Measurements from ENCODE around the gene NES. TPM values are rescaled to one million over a fixed set of nuclear protein-coding genes. Genes with fewer than 3 reads are reported as not detected.

Gene NES
- total and polyA plus RNA-seq, 2 experiments from 2014 or later, result 3.6 to 13.8 TPM

DNA sequence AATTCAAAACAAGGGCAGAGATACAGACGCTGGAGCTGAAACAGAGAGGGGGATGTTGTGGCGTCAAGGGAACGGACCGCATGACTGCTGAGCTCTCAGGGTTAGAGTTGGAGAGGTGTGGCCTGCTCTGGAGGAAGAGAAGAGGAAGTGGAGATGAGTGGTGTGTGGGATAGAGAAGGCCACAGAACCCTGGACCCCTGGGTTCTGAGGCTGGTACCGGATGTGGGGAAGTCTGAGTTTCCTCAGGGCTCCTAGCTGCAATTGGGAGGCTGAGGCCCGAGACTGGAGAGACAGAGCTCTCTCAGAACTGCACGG is 33.5 kb downstream of the NES start:
- Histone ChIP-seq H3K9me3 (ENCODE audit: low read depth) (no peaks in the 10 kb centered on the region), H3K4me3 (no peak overlapping the region), H3K36me3 (replicated peaks; ENCODE audit: insufficient read depth, low read depth) (no peaks in the 10 kb centered on the region), H4K20me1 (ENCODE audit: insufficient read depth, poor library complexity, severe bottlenecking) (no peaks in the 10 kb centered on the region), H3K27ac (no peak overlapping the region), H3K4me2 (no peak overlapping the region), H2AFZ (no peak overlapping the region), H3K9me2 (replicated peaks; ENCODE audit: insufficient read depth) (no peaks in the 10 kb centered on the region), H3K4me1 (ENCODE audit: insufficient read depth) (peaks cover 7% of the 10 kb centered on the region), H3K27me3 (peaks cover 94% of the 10 kb centered on the region), H3K79me2 (no peaks in the 10 kb centered on the region)
- WGBS (ENCODE audit: low lambda C conversion rate, missing lambda C conversion rate), result 84% methylated on average over 7 of the region's 7 CpGs
- TF ChIP-seq EZH2phosphoT487 (IDR thresholded peaks at IDR 0.05; ENCODE audit: low read depth, severe bottlenecking, unreplicated experiment) (no peak), CTCF (IDR thresholded peaks at IDR 0.05; ENCODE audit: poor library complexity) (no peak), EZH2 (IDR thresholded peaks at IDR 0.05; ENCODE audit: borderline replicate concordance) (no peak)
- no peak for DNase-seq (ENCODE audit: low spot score)

GRCh38 chr1:156643049-156643777 is 34.0 kb downstream of the NES start:
- Histone ChIP-seq H3K36me3 (replicated peaks; ENCODE audit: insufficient read depth, low read depth) (no peaks in the 10 kb centered on the region), H3K9me2 (replicated peaks; ENCODE audit: insufficient read depth) (no peaks in the 10 kb centered on the region), H3K4me2 (no peak overlapping the region), H2AFZ (no peak overlapping the region), H4K20me1 (ENCODE audit: insufficient read depth, poor library complexity, severe bottlenecking) (no peaks in the 10 kb centered on the region), H3K27me3 (peaks cover 94% of the 10 kb centered on the region), H3K27ac (no peak overlapping the region), H3K4me3 (no peak overlapping the region), H3K9me3 (ENCODE audit: low read depth) (no peaks in the 10 kb centered on the region), H3K4me1 (ENCODE audit: insufficient read depth) (peaks cover 7% of the 10 kb centered on the region), H3K79me2 (no peaks in the 10 kb centered on the region)
- TF ChIP-seq EZH2phosphoT487 (IDR thresholded peaks at IDR 0.05; ENCODE audit: low read depth, severe bottlenecking, unreplicated experiment) (no peak), EZH2 (IDR thresholded peaks at IDR 0.05; ENCODE audit: borderline replicate concordance) (no peak), CTCF (IDR thresholded peaks at IDR 0.05; ENCODE audit: poor library complexity) (no peak)
- WGBS (ENCODE audit: low lambda C conversion rate, missing lambda C conversion rate), result 64% methylated on average over 6 of the region's 7 CpGs
- DNase-seq (ENCODE audit: low spot score), result no peak

- Histone ChIP-seq H3K79me2 (no peaks in the 10 kb centered on the region), H2AFZ (peak overlapping the region; percentile 40), H3K9me2 (replicated peaks; ENCODE audit: insufficient read depth) (no peaks in the 10 kb centered on the region), H3K4me2 (peak overlapping the region; percentile 91), H3K27me3 (peaks cover 93% of the 10 kb centered on the region), H3K4me1 (ENCODE audit: insufficient read depth) (peaks cover 7% of the 10 kb centered on the region), H3K36me3 (replicated peaks; ENCODE audit: insufficient read depth, low read depth) (no peaks in the 10 kb centered on the region), H3K27ac (no peak overlapping the region), H4K20me1 (ENCODE audit: insufficient read depth, poor library complexity, severe bottlenecking) (no peaks in the 10 kb centered on the region), H3K9me3 (ENCODE audit: low read depth) (no peaks in the 10 kb centered on the region), H3K4me3 (peak overlapping the region; percentile 20)
- TF ChIP-seq CTCF (IDR thresholded peaks at IDR 0.05; ENCODE audit: poor library complexity) (no peak), EZH2 (IDR thresholded peaks at IDR 0.05; ENCODE audit: borderline replicate concordance) (peak; percentile 92), EZH2phosphoT487 (IDR thresholded peaks at IDR 0.05; ENCODE audit: low read depth, severe bottlenecking, unreplicated experiment) (no peak)
- no peak for DNase-seq (ENCODE audit: low spot score)
- WGBS (ENCODE audit: low lambda C conversion rate, missing lambda C conversion rate), result 10% methylated on average over 35 of the region's 40 CpGs
Measured at GRCh38 chr1:156642265-156643048, 34.8 kb downstream of the NES start.
